ENCODE results near the gene ZPLD1.

The ZPLD1 gene

GRCh38 chr3:102488331-102488730 is 53.5 kb downstream of the ZPLD1 start:
- Histone ChIP-seq H3K27me3 (ENCODE audit: insufficient read depth, low read length) (no peaks in the 10 kb centered on the region), H4K20me1 (ENCODE audit: insufficient read depth, low read length) (no peaks in the 10 kb centered on the region), H3F3A (ENCODE audit: insufficient read depth, low read length) (no peaks in the 10 kb centered on the region), H3K4me3 (ENCODE audit: low read depth, low read length, poor library complexity, severe bottlenecking) (no peak overlapping the region), H3K9me2 (ENCODE audit: low read depth, low read length) (no peaks in the 10 kb centered on the region), H3K9ac (ENCODE audit: low read length) (no peak overlapping the region), H3K36me3 (ENCODE audit: insufficient read depth, low read length) (no peaks in the 10 kb centered on the region), H3K9me3 (ENCODE audit: low read length) (no peaks in the 10 kb centered on the region), H2AFZ (ENCODE audit: low read length) (no peak overlapping the region), H3K79me2 (ENCODE audit: insufficient read depth, low read length) (no peaks in the 10 kb centered on the region), H3K4me1 (ENCODE audit: insufficient read depth, low read length, severe bottlenecking) (no peaks in the 10 kb centered on the region), H3K4me2 (ENCODE audit: low read length) (no peak overlapping the region), H3K27ac (ENCODE audit: low read depth, low read length, poor library complexity, severe bottlenecking) (no peak overlapping the region)
- TF ChIP-seq CTCF (IDR thresholded peaks at IDR 0.05; ENCODE audit: low read length), result no peak
- no peak for TF ChIP-seq EZH2 (IDR thresholded peaks at IDR 0.05; ENCODE audit: borderline replicate concordance, low read length)

- TF ChIP-seq EZH2 (IDR thresholded peaks at IDR 0.05; ENCODE audit: borderline replicate concordance, low read length) (no peak), CTCF (IDR thresholded peaks at IDR 0.05; ENCODE audit: low read length) (no peak)
Measured at GRCh38 chr3:102492300-102492699, 57.5 kb downstream of the ZPLD1 start.

GRCh38 chr3:102497571-102497970 is 62.8 kb downstream of the ZPLD1 start:
- Histone ChIP-seq H3K36me3 (ENCODE audit: insufficient read depth, low read length) (no peaks in the 10 kb centered on the region), H3K9me3 (ENCODE audit: low read length) (no peaks in the 10 kb centered on the region), H4K20me1 (ENCODE audit: insufficient read depth, low read length) (no peaks in the 10 kb centered on the region), H3K4me1 (ENCODE audit: insufficient read depth, low read length, severe bottlenecking) (no peaks in the 10 kb centered on the region), H3K4me2 (ENCODE audit: low read length) (no peak overlapping the region), H3K9me2 (ENCODE audit: low read depth, low read length) (no peaks in the 10 kb centered on the region), H3F3A (ENCODE audit: insufficient read depth, low read length) (no peaks in the 10 kb centered on the region), H3K9ac (ENCODE audit: low read length) (no peak overlapping the region), H3K79me2 (ENCODE audit: insufficient read depth, low read length) (no peaks in the 10 kb centered on the region), H3K4me3 (ENCODE audit: low read depth, low read length, poor library complexity, severe bottlenecking) (no peak overlapping the region), H2AFZ (ENCODE audit: low read length) (no peak overlapping the region), H3K27ac (ENCODE audit: low read depth, low read length, poor library complexity, severe bottlenecking) (no peak overlapping the region), H3K27me3 (ENCODE audit: insufficient read depth, low read length) (no peaks in the 10 kb centered on the region)
- TF ChIP-seq EZH2 (IDR thresholded peaks at IDR 0.05; ENCODE audit: borderline replicate concordance, low read length) (no peak), CTCF (IDR thresholded peaks at IDR 0.05; ENCODE audit: low read length) (no peak)

More at GRCh38 chr3:102492300-102492699, 57.5 kb downstream of the ZPLD1 start:
- Histone ChIP-seq H3K9ac (ENCODE audit: low read length) (no peak overlapping the region), H2AFZ (ENCODE audit: low read length) (no peak overlapping the region), H3K4me2 (ENCODE audit: low read length) (no peak overlapping the region), H3K9me3 (ENCODE audit: low read length) (no peaks in the 10 kb centered on the region), H3K36me3 (ENCODE audit: insufficient read depth, low read length) (no peaks in the 10 kb centered on the region), H3K4me1 (ENCODE audit: insufficient read depth, low read length, severe bottlenecking) (no peaks in the 10 kb centered on the region), H3K4me3 (ENCODE audit: low read depth, low read length, poor library complexity, severe bottlenecking) (no peak overlapping the region), H3K9me2 (ENCODE audit: low read depth, low read length) (no peaks in the 10 kb centered on the region), H4K20me1 (ENCODE audit: insufficient read depth, low read length) (no peaks in the 10 kb centered on the region), H3K79me2 (ENCODE audit: insufficient read depth, low read length) (no peaks in the 10 kb centered on the region), H3K27ac (ENCODE audit: low read depth, low read length, poor library complexity, severe bottlenecking) (no peak overlapping the region), H3F3A (ENCODE audit: insufficient read depth, low read length) (no peaks in the 10 kb centered on the region), H3K27me3 (ENCODE audit: insufficient read depth, low read length) (no peaks in the 10 kb centered on the region)

Data from OCI-LY1 (cell line).